CD4-positive, alpha-beta T cell treated with Interleukin-2 at 100 ng/mL for 4 hours (primary cell): ENCODE results near the gene GTF2H4.

Experiments used
- DNase-seq: peaks from one replicate; pipeline ENCODE4 v3.0.0-alpha.2; 2020; ENCODE audit warnings: low spot score

The GTF2H4 gene

DNA sequence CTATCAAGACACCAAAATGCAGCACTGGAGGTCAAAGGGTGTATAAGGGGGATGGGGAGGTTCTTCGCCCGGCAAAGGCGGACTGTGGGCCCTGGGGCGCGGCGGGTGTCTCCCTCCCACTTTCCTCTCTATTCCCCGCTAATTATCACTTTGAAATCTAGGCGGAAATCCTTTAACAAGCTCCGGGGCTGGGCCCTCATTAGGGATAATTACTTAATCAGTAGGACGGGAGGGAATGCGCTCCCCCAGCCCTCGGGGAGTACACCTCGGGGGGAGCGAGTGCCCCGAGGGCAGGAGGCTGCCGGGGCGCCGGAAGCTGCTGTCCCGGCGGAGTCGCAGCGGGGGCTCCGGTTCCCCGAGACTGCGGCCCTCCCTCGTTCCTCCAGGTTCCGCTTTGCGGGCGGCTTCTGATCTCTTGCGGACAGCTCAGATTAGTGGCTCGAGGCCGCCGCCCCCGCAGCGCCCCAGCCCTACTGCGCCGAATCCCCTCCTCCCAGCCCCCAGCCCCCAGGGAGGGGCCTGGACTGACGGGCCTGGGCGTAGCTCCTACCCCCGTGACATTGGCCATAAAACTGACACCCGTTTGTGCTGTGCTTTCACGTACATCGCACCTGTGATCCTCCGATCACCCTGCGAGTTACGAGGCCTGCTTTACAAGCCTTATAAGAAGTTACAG lies 47.5 kb downstream of the GTF2H4 start:
- DNase-seq: peak; percentile 69

DNA sequence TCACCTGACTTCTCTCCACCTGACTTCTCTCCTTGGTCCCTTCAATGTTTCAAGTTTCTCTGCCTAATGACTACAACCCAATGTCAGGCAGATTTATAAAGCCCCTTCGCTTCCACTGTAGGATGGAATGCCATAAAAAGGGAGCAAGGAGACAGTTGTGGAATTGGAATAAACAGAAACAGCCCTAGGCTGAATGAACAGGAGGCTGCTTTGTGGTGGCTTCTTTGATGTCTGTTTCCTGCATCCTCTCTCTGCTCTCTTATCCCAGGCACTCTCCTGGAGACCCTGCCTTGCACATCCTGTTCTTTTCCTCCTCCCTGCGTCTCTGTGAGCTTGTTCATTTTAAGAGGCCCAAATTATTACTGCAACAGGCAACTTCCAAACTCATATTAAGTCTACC lies 49.7 kb downstream of the GTF2H4 start:
- DNase-seq: no peak

DNA sequence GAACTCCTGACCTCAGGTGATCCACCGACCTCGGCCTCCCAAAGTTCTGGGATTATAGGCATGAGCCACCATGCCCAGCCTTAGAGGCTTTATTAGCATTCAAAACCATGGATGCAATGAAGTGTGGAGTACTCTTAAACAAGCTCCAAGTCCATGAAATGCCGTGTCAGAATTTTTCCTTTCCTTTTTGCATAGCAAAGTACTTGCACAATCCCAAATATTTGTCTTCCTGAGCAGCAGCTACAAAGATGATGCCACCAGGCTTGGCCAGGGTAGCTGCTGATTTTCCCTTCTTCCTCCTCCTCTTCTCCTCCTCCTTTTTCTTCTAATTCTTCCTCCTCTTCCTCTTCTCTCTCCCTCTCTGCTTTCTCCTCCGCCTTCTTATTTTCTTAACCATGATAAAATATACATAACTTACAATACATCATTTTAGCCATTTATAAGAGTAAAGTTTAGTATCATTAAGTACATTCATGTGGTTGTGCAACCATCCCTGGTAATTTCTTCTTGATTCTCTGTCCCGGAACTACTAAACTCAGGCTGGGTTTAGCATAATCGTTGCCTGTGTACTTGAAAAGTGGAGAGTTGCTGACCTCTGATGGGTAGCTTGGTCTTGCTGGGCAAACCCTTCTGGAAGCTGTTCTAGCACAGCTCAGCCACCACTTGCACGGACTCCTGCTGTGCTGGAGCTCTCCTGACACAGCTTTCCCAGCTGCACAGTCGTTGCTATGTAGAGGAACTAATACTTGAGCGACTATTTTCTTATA lies 53.1 kb downstream of the GTF2H4 start:
- DNase-seq: no peak

DNA sequence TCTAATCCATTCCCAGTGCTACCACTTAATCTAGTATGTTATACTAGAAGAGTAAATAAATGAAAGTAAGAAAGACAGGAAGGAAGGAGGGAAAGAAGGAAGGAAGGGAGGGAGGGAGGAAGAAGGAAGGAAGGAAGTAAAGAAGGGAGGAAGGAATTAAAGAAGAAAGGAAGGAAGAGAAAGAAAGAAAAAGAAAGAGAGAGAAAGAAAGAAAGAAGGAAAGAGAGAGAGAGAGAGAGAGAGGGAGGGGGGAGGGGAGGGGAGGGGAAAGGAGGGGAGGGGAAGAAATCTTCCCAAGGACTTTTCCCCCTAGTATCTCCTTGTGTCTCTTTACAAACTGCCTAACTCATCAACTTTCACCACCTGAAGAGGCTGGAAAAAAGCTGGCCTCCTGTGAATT lies 54.7 kb downstream of the GTF2H4 start:
- no peak for DNase-seq

DNA sequence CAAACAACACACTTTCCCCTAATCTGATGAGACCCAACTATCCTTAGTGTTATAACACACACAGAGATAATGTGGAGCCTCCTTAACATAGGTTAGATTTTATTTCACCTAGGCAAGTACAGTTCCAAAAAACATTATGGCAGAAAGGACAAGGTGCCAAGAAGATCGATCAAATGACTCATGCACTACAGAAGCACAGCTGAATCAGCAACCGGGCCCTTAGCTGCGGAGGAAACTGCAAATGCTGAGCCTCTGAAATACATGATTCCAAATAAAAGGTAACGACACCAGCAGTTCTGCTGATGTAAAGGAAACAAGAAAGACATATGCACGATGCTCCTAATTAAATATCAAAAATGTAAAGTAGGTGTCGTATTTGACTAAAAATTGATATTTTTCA lies 55.6 kb downstream of the GTF2H4 start:
- DNase-seq: no peak
